Hematopoietic multipotent progenitor cell treated with erythropoietin and hydrocortisone succinate and interleukin-3 and kit ligand, for 6 days (in vitro differentiated cells): ENCODE results near the gene BOC.

ENCODE experiments used
- DNase-seq: peaks from one replicate; pipeline ENCODE4 v3.0.0-alpha.2; 2015

BOC gene

GRCh38 chr3:113293348-113293747 is 82.0 kb downstream of the BOC start:
- DNase-seq: no peak

DNA sequence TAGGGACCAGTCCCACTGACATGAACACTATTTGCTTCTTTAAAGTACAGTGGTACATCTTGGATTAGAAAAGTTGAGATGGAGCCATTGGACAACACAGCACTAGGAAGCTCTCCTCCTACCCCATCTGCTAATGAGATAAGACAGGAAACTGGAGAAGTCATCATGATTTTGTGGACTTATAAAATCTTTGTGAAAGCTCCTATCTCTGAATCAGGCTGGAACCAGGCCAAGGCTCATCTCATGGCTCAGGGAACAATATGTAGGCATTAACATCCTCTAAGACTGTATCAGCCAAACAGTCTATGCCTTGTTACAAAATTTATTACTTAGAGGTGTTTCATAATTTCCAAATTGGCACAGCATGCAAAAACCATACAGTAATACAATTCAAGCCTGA is 84.1 kb downstream of the BOC start:
- no peak for DNase-seq

GRCh38 chr3:113297287-113297686 is 85.9 kb downstream of the BOC start:
- no peak for DNase-seq

- DNase-seq: no peak
Measured at GRCh38 chr3:113297841-113298240, 86.5 kb downstream of the BOC start.

GRCh38 chr3:113300596-113300995 is 89.2 kb downstream of the BOC start:
- DNase-seq: no peak

- no peak for DNase-seq
Measured at GRCh38 chr3:113304102-113304501, 92.7 kb downstream of the BOC start.

DNA sequence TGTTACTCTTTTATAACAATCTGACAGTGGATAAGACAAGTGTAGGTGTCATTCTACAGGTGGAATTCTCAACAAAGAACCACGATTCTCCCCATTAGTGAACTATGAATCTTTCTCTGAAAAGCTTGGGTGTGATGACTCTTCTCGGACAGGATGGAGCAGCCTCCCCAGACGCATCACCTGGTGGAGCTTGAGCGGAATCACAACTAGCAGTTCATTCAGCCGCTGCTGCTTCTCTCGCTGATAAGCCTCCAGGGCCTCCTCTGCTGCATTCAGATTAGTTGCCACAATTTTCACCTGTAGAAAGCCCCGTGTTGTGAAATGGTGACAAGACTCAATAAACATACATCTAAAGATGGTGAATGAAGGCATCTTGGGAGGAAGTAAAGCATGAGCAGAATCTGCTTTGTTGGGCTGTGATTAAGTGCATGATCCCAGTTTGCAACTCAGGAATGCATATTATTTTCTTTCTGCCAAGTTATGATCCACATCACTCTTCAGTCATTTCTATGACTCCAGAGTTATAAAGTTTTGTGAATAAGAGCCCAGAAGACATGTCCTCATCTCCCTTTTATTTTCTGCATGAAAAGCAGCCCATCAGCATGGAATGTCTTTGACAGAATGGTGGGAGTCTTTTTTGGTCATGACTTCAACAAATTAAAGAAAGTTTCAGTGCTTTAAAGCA is 93.6 kb downstream of the BOC start:
- DNase-seq: no peak

DNA sequence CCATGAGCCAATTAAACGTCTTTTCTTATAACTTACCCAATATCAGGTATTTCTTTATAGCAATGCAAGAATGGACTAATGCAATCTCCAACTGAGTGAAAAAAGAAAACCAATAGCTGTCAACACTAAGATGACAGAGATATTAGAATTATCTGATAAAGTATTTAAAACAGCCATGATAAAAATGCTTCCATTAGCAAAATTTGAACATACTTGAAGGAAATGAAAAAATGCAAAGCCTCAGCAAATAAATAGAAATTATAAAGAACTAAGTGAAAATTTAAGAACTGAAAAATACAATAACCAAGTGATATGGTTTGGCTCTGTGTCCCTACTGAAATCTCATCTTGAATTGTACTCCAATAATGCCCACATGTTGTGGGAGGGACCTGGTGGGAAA is 99.6 kb downstream of the BOC start:
- DNase-seq: no peak

GRCh38 chr3:113312416-113312815 is 101.1 kb downstream of the BOC start:
- no peak for DNase-seq

- no peak for DNase-seq
Measured at GRCh38 chr3:113314923-113315322, 103.6 kb downstream of the BOC start.

GRCh38 chr3:113329757-113330156 is 118.4 kb downstream of the BOC start:
- no peak for DNase-seq

GRCh38 chr3:113330742-113331141 is 119.4 kb downstream of the BOC start:
- no peak for DNase-seq

DNA sequence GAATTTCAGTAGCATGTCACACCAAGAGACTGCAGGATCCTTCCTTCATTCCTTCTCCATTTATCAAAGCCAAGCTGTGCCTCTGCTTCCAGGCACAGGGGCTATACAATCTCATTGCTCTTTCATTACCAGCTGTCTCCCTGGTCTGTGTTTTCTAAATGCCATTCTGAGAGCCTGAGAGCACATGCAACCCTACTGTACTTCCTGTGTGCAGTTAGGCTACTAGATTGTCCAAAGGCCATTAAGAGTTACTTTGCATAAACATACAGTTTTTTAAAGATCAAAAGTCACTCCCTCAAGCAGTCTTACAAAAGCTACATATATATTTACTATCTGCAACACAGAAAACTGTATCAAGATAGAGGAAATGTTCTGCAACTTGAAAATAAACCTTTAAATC is 119.8 kb downstream of the BOC start:
- no peak for DNase-seq
